ENCODE results near the gene DHX35. TPM values are rescaled to one million over a fixed set of nuclear protein-coding genes. Genes with fewer than 3 reads are reported as not detected.
A peak's percentile ranks its signal among the peaks of the same experiment; 100 is the strongest.
"Not testable (repeated sequence)": the region's sequence is repeated elsewhere in the genome, so short reads cannot be mapped to it uniquely, and the experiment has no call there.

The DHX35 gene
- total RNA-seq, 4 donors from 2014 or later, result 8.2 to 10.8 (median 9.3) TPM

GRCh38 chr20:38957235-38957876, 4.8 kb upstream of the DHX35 start:
- intact Hi-C loops (cut with DNase I; ENCODE audit: low total_unique reads), result no loop called here
- Histone ChIP-seq H3K27ac (no peak overlapping the region), H3K27me3 (no peaks in the 10 kb centered on the region), H3K4me1 (peaks cover 4 to 8% of the 10 kb centered on the region in 2 donors), H3K9me3 (no peaks in the 10 kb centered on the region), H3K36me3 (no peaks in the 10 kb centered on the region), H3K4me3 (no peak overlapping the region)
- TF ChIP-seq POLR2A (IDR thresholded peaks at IDR 0.05), result no peak
- no peak for TF ChIP-seq CTCF (IDR thresholded peaks at IDR 0.05 in 4 of 5, conservative IDR thresholded peaks at IDR 0.05 in 1 of 5)
- DNase-seq (no peak), ATAC-seq (no peak)
- in situ Hi-C loops (cut with MboI; ENCODE audit: low sequenced_read_pairs in 4 of 4), result no loop called here

GRCh38 chr20:38957915-38958485, 4.1 kb upstream of the DHX35 start:
- in situ Hi-C loops (cut with MboI; ENCODE audit: low sequenced_read_pairs in 4 of 4) (no loop called here), intact Hi-C loops (cut with DNase I; ENCODE audit: low total_unique reads) (no loop called here)
- Histone ChIP-seq H3K9me3 (no peaks in the 10 kb centered on the region), H3K4me1 (peaks cover 9 to 12% of the 10 kb centered on the region in 2 donors), H3K4me3 (no peak overlapping the region), H3K27ac (no peak overlapping the region), H3K36me3 (no peaks in the 10 kb centered on the region), H3K27me3 (no peaks in the 10 kb centered on the region)
- no peak for TF ChIP-seq CTCF (IDR thresholded peaks at IDR 0.05 in 4 of 5, conservative IDR thresholded peaks at IDR 0.05 in 1 of 5)
- TF ChIP-seq POLR2A (IDR thresholded peaks at IDR 0.05), result no peak
- no peak for ATAC-seq
- DNase-seq, result no peak

- ATAC-seq; in situ Hi-C loops (cut with MboI; ENCODE audit: low sequenced_read_pairs in 4 of 4): not testable (repeated sequence)
Observed at GRCh38 chr20:38960187-38960687, 1.9 kb upstream of the DHX35 start.

GRCh38 chr20:38961530-38962043, 557 bp upstream of the DHX35 start:
- in situ Hi-C loops (cut with MboI; ENCODE audit: low sequenced_read_pairs in 4 of 4), result no loop called here
- TF ChIP-seq CTCF (IDR thresholded peaks at IDR 0.05 in 4 of 5, conservative IDR thresholded peaks at IDR 0.05 in 1 of 5) (no peak), POLR2A (IDR thresholded peaks at IDR 0.05) (no peak)
- DNase-seq, result no peak
- Histone ChIP-seq H3K4me3 (peak overlapping the region; percentile 94 to 99 (median 96)), H3K36me3 (no peaks in the 10 kb centered on the region), H3K27ac (peak overlapping the region; percentile 95 to 98 (median 96)), H3K9me3 (no peaks in the 10 kb centered on the region), H3K4me1 (peaks cover 15 to 20% of the 10 kb centered on the region in 2 donors), H3K27me3 (no peaks in the 10 kb centered on the region)
- intact Hi-C loops (cut with DNase I; ENCODE audit: low total_unique reads), result loop anchor here (1.0 to 2.0 kb wide), 2 partner anchors 35 to 213 kb away; partner anchors contain the start of genes ACTR5 and FAM83D
- ATAC-seq, result no peak

More at GRCh38 chr20:38960187-38960687, 1.9 kb upstream of the DHX35 start:
- peaks cover 15 to 20% of the 10 kb centered on the region in 2 donors for H3K4me1 ChIP-seq
- H3K27me3 ChIP-seq; intact Hi-C loops (cut with DNase I; ENCODE audit: low total_unique reads); H3K4me3 ChIP-seq; H3K9me3 ChIP-seq; DNase-seq; H3K27ac ChIP-seq; H3K36me3 ChIP-seq: not testable (repeated sequence)

GRCh38 chr20:38962928-38963401, 821 bp downstream of the DHX35 start:
- H3K9me3 ChIP-seq, result no peaks in the 10 kb centered on the region
- TF ChIP-seq POLR2A (IDR thresholded peaks at IDR 0.05) (no peak), CTCF (IDR thresholded peaks at IDR 0.05 in 4 of 5, conservative IDR thresholded peaks at IDR 0.05 in 1 of 5) (no peak)
- ATAC-seq (no peak), DNase-seq (no peak)
- H3K4me3 ChIP-seq, result peak overlapping the region; percentile 94 to 99 (median 96)
- no peaks in the 10 kb centered on the region for H3K36me3 ChIP-seq
- peaks cover 15 to 20% of the 10 kb centered on the region in 2 donors for H3K4me1 ChIP-seq
- peak overlapping the region; percentile 95 to 98 (median 96) for H3K27ac ChIP-seq
- intact Hi-C loops (cut with DNase I; ENCODE audit: low total_unique reads) (loop anchor here (2.0 kb wide), 1 partner anchor 36 kb away; the partner anchor contains the start of gene FAM83D), in situ Hi-C loops (cut with MboI; ENCODE audit: low sequenced_read_pairs in 4 of 4) (no loop called here)
- no peaks in the 10 kb centered on the region for H3K27me3 ChIP-seq

Data from gastrocnemius medialis (tissue), 4 donors.